HepG2 (cell line): ENCODE measurements around the gene TIMM44. TPM values are rescaled to one million over a fixed set of nuclear protein-coding genes. Genes with fewer than 3 reads are reported as not detected.

Experiments
- FIP1L1 ChIP-seq: fragments of 200-400 bp; formaldehyde crosslinking; IDR thresholded peaks from 2 replicates; pipeline ENCODE4 v1.6.1; 2018; ENCODE audit warnings: low read depth, mild to moderate bottlenecking, low read length, moderate library complexity, borderline replicate concordance; ENCODE audit not compliant: insufficient read depth
- GATAD2A ChIP-seq: IDR thresholded peaks from 2 replicates; pipeline ENCODE4 v1.6.1; 2016
- HCFC1 ChIP-seq: fragments of 150-350 bp; IDR thresholded peaks from 2 replicates; pipeline ENCODE4 v1.6.1; 2014; ENCODE audit warnings: low read depth, low read length
- HMG20B ChIP-seq: conservative IDR thresholded peaks from 2 replicates; pipeline ENCODE4 v1.6.1; 2016; ENCODE audit warnings: missing genetic modification reagents, missing compliant biosample characterization
- KLF11 ChIP-seq: IDR thresholded peaks from 2 replicates; pipeline ENCODE4 v1.6.1; 2016; ENCODE audit warnings: missing compliant biosample characterization
- NCOR1 ChIP-seq: fragments of 200-600 bp; sonication (generic); IDR thresholded peaks from 2 replicates; pipeline ENCODE4 v1.7.0; 2017; ENCODE audit warnings: antibody characterized with exemption, low read length, borderline replicate concordance
- NR2F2 ChIP-seq: IDR thresholded peaks from 2 replicates; pipeline ENCODE4 v1.6.1; 2012; ENCODE audit warnings: low read depth, inconsistent platforms, borderline replicate concordance
- PCBP2 ChIP-seq: fragments of 200-400 bp; formaldehyde crosslinking; optimal IDR thresholded peaks from 2 replicates; pipeline ENCODE3; 2018; ENCODE audit warnings: low read length, low read depth; ENCODE audit not compliant: poor library complexity, severe bottlenecking
- SYNCRIP ChIP-seq: fragments of 200-400 bp; formaldehyde crosslinking; IDR thresholded peaks from 2 replicates; pipeline ENCODE4 v1.6.1; 2018; ENCODE audit warnings: mild to moderate bottlenecking, low read depth, low read length; ENCODE audit not compliant: insufficient read depth
- TEAD2 ChIP-seq: sonication (generic); formaldehyde crosslinking; IDR thresholded peaks from 2 replicates; pipeline ENCODE4 v1.9.0; 2021; ENCODE audit warnings: missing genetic modification reagents
- polyA plus RNA-seq, 8 experiments: library from polyadenylated mRNA; depleted of rRNA in 3 of 8; stranded (reverse) in 7 of 8; unstranded in 1 of 8; fragments of >200 nt; fragmentation: Illumina TruSeq in 4 of 8; extraction: Trizol in 4 of 8; gene quantifications; 2 replicates each; pipeline versions ENCODE4 v1.2.1 to v1.2.3, GENCODE V29; 2011 to 2016; ENCODE audit warnings: low read depth in 4 of 8, missing spikeins in 1 of 8, mixed read lengths in 1 of 8; ENCODE audit not compliant: insufficient read depth in 1 of 8
- total RNA-seq, 5 experiments: library from RNA; depleted of rRNA; stranded (reverse); fragments of >200 nt; fragmentation: Illumina TruSeq; extraction: Trizol; gene quantifications; 2 replicates each; pipeline ENCODE4 v1.2.3, GENCODE V29; 2016; ENCODE audit warnings: low read depth in 1 of 5
- TF ChIP-seq, protein P1 (sequence below): sonication (generic); formaldehyde crosslinking; IDR thresholded peaks from 2 replicates; pipeline ENCODE4 v1.4.0; 2020; ENCODE audit warnings: missing genetic modification reagents, borderline replicate concordance
- TF ChIP-seq, protein P2 (sequence below): IDR thresholded peaks from 2 replicates; pipeline ENCODE4 v1.6.1; 2012; ENCODE audit warnings: low read depth, low read length, improper control_type of control experiment
- TF ChIP-seq, protein P3 (sequence below): sonication (generic); formaldehyde crosslinking; IDR thresholded peaks from 2 replicates; pipeline ENCODE4 v1.4.0; 2020; ENCODE audit warnings: mild to moderate bottlenecking, missing genetic modification reagents
- TF ChIP-seq, protein P4 (sequence below): sonication (generic); formaldehyde crosslinking; IDR thresholded peaks from 2 replicates; pipeline ENCODE4 v1.4.0; 2020; ENCODE audit warnings: missing genetic modification reagents

Gene TIMM44
- total and polyA plus RNA-seq, 2 of the 13 experiments (the other 11 are each of a cell fraction or from before 2014, with no cell fraction given): 42.9 to 72.6 TPM

DNA sequence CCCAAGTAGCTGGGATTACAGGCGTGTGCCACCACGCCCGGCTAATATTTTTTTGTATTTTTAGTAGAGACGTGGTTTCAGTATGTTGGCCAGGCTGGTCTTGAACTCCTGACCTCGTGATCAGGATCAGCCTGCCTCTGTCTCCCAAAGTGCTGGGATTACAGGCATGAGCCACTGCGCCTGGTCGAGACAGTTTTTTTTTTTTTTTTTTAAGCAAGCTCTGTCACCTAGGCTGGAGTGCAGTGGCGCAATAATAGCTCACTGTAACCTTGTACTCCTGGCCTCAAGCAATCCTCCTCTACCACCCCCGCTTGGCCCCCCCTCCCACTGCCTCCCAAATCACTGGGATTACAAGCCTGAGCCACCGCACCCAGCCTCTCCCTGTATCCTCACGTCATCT lies 46.2 kb downstream of the TIMM44 start (continued):
- TF ChIP-seq, protein P1, sequence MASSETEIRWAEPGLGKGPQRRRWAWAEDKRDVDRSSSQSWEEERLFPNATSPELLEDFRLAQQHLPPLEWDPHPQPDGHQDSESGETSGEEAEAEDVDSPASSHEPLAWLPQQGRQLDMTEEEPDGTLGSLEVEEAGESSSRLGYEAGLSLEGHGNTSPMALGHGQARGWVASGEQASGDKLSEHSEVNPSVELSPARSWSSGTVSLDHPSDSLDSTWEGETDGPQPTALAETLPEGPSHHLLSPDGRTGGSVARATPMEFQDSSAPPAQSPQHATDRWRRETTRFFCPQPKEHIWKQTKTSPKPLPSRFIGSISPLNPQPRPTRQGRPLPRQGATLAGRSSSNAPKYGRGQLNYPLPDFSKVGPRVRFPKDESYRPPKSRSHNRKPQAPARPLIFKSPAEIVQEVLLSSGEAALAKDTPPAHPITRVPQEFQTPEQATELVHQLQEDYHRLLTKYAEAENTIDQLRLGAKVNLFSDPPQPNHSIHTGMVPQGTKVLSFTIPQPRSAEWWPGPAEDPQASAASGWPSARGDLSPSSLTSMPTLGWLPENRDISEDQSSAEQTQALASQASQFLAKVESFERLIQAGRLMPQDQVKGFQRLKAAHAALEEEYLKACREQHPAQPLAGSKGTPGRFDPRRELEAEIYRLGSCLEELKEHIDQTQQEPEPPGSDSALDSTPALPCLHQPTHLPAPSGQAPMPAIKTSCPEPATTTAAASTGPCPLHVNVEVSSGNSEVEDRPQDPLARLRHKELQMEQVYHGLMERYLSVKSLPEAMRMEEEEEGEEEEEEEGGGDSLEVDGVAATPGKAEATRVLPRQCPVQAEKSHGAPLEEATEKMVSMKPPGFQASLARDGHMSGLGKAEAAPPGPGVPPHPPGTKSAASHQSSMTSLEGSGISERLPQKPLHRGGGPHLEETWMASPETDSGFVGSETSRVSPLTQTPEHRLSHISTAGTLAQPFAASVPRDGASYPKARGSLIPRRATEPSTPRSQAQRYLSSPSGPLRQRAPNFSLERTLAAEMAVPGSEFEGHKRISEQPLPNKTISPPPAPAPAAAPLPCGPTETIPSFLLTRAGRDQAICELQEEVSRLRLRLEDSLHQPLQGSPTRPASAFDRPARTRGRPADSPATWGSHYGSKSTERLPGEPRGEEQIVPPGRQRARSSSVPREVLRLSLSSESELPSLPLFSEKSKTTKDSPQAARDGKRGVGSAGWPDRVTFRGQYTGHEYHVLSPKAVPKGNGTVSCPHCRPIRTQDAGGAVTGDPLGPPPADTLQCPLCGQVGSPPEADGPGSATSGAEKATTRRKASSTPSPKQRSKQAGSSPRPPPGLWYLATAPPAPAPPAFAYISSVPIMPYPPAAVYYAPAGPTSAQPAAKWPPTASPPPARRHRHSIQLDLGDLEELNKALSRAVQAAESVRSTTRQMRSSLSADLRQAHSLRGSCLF: no peak
- no peak for TF ChIP-seq FIP1L1
- TF ChIP-seq, protein P2, sequence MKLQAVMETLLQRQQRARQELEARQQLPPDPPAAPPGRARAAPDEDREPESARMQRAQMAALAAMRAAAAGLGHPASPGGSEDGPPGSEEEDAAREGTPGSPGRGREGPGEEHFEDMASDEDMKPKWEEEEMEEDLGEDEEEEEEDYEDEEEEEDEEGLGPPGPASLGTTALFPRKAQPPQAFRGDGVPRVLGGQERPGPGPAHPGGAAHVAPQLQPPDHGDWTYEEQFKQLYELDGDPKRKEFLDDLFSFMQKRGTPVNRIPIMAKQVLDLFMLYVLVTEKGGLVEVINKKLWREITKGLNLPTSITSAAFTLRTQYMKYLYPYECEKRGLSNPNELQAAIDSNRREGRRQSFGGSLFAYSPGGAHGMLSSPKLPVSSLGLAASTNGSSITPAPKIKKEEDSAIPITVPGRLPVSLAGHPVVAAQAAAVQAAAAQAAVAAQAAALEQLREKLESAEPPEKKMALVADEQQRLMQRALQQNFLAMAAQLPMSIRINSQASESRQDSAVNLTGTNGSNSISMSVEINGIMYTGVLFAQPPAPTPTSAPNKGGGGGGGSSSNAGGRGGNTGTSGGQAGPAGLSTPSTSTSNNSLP: no peak
- no peak for TF ChIP-seq PCBP2
- TF ChIP-seq, protein P3, sequence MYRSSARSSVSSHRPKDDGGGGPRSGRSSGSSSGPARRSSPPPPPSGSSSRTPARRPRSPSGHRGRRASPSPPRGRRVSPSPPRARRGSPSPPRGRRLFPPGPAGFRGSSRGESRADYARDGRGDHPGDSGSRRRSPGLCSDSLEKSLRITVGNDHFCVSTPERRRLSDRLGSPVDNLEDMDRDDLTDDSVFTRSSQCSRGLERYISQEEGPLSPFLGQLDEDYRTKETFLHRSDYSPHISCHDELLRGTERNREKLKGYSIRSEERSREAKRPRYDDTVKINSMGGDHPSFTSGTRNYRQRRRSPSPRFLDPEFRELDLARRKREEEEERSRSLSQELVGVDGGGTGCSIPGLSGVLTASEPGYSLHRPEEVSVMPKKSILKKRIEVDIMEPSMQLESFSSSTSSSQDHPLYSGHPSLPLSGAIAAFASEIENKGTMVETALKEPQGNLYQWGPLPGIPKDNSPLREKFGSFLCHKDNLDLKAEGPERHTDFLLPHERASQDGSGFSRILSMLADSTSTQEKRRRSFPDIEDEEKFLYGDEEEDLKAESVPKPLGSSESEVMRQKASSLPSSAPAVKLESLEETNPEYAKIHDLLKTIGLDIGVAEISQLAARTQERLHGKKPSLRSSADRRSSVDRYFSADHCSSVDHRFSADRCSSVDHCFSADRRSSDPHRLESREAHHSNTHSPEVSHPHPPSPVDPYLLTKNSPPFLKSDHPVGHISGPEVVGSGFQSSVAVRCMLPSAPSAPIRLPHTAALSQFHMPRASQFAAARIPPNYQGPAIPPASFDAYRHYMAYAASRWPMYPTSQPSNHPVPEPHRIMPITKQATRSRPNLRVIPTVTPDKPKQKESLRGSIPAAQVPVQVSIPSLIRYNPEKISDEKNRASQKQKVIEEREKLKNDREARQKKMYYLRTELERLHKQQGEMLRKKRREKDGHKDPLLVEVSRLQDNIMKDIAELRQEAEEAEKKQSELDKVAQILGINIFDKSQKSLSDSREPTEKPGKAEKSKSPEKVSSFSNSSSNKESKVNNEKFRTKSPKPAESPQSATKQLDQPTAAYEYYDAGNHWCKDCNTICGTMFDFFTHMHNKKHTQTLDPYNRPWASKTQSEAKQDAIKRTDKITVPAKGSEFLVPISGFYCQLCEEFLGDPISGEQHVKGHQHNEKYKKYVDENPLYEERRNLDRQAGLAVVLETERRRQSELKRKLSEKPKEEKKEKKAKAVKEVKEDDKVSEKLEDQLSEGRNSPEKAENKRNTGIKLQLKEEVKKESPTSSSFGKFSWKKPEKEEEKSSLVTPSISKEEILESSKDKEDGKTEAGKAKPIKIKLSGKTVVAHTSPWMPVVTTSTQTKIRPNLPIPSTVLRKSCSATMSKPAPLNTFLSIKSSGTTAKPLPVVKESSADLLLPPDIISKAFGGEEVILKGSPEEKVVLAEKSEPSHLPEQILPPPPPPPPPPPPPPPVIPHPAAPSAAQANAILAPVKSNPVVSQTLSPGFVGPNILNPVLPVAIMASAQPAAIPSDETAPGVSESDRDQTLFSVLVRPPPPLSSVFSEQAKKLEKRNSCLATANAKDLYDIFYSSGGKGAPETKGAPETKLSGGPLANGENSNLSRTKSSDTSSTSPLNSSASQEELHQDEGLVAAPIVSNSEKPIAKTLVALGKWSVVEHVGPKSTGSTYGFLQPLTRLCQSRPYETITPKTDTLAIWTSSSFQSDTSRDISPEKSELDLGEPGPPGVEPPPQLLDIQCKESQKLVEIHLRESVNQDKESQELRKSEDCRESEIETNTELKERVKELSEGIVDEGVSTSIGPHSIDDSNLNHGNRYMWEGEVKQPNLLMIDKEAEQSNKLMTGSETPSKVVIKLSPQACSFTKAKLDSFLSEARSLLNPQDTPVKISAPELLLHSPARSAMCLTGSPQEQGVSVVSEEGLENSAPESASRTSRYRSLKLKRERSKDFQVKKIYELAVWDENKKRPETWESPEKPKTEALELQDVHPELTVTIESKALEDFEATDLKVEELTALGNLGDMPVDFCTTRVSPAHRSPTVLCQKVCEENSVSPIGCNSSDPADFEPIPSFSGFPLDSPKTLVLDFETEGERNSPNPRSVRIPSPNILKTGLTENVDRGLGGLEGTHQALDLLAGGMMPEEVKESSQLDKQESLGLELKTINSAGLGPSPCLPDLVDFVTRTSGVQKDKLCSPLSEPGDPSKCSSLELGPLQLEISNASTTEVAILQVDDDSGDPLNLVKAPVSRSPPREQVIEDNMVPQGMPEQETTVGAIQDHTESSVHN: no peak
- TF ChIP-seq KLF11 (CRISPR knock-in tag): no peak
- no peak for TF ChIP-seq HMG20B (CRISPR knock-in tag)
- TF ChIP-seq NCOR1: peak; percentile 79; the same call in 1 of the 2 replicates
- no peak for TF ChIP-seq HCFC1
- TF ChIP-seq GATAD2A (CRISPR knock-in tag): peak; percentile 73
- TF ChIP-seq TEAD2 (CRISPR knock-in tag): no peak
- peak; percentile 53; the same call in 1 of the 2 replicates for TF ChIP-seq NR2F2
- TF ChIP-seq SYNCRIP: no peak
- TF ChIP-seq, protein P4, sequence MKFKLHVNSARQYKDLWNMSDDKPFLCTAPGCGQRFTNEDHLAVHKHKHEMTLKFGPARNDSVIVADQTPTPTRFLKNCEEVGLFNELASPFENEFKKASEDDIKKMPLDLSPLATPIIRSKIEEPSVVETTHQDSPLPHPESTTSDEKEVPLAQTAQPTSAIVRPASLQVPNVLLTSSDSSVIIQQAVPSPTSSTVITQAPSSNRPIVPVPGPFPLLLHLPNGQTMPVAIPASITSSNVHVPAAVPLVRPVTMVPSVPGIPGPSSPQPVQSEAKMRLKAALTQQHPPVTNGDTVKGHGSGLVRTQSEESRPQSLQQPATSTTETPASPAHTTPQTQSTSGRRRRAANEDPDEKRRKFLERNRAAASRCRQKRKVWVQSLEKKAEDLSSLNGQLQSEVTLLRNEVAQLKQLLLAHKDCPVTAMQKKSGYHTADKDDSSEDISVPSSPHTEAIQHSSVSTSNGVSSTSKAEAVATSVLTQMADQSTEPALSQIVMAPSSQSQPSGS (CRISPR knock-in tag): peak; percentile 33; the same call in 1 of the 2 replicates
